Ascending aorta (tissue), 2 donors: ENCODE data around the gene FGF11. TPM values are rescaled to one million over a fixed set of nuclear protein-coding genes. Genes with fewer than 3 reads are reported as not detected.
A peak's percentile ranks its signal among the peaks of the same experiment; 100 is the strongest.

Experiments
- DNase-seq, 2 donors: peaks; one replicate each; pipeline ENCODE4 v3.0.0-alpha.2; 2019; ENCODE audit warnings: low spot score in 2 of 2
- H3K27ac ChIP-seq, 2 donors: fragments of 200-600 bp; sonication (generic); one replicate each; pipeline ENCODE4 v1.5.1; 2016 to 2017; ENCODE audit warnings: mild to moderate bottlenecking in 1 of 2
- H3K27me3 ChIP-seq: fragments of 200-600 bp; sonication (generic); one replicate; pipeline ENCODE4 v1.5.1; 2017
- H3K36me3 ChIP-seq, 2 donors: fragments of 200-600 bp; sonication (generic); one replicate each; pipeline ENCODE4 v1.5.1; 2016
- H3K4me1 ChIP-seq, 2 donors: fragments of 200-600 bp; sonication (generic); one replicate each; pipeline ENCODE4 v1.5.1; 2016 to 2017; ENCODE audit warnings: mild to moderate bottlenecking in 1 of 2
- H3K4me3 ChIP-seq, 2 donors: fragments of 200-600 bp; sonication (generic); one replicate each; pipeline ENCODE4 v1.5.1; 2016 to 2017; ENCODE audit warnings: mild to moderate bottlenecking in 1 of 2
- H3K9me3 ChIP-seq, 2 donors: fragments of 200-600 bp; sonication (generic); one replicate each; pipeline ENCODE4 v1.5.1; 2016
- CTCF ChIP-seq, 3 experiments: fragments of 200-600 bp in 2 of 3; fragments of 450-650 bp in 1 of 3; sonication (generic) in 2 of 3; IDR thresholded peaks; one replicate each; pipeline ENCODE4 v1.5.1; 2016 to 2019; ENCODE audit warnings: antibody characterized with exemption in 3 of 3, mild to moderate bottlenecking in 1 of 3, moderate library complexity in 1 of 3
- intact Hi-C: fragments of 100-400 bp; cut with DNase I; formaldehyde crosslinking; loops from one replicate; pipeline ENCODE4 v1.15.1; 2023
- total RNA-seq: library from RNA; depleted of rRNA; stranded (reverse); fragments of >200 nt; gene quantifications from one replicate; pipeline ENCODE4 v1.1.0, GENCODE V29; 2016

The FGF11 gene
- 0.32 TPM for total RNA-seq

GRCh38 chr17:7439462-7440112, at the start of gene FGF11:
Gene FGF11 (plus strand): TSS chr17:7439512. CDS start chr17:7439621, 109 bp downstream.
- TF ChIP-seq CTCF (IDR thresholded peaks at IDR 0.05): no peak
- no peak within 1 kb of the TSS for H3K27ac ChIP-seq
- intact Hi-C loops: no loop called here
- H3K27me3 ChIP-seq: peaks cover 14% of the 10 kb centered on the region
- no peak for DNase-seq
- no peaks in the 10 kb centered on the region for H3K9me3 ChIP-seq
- H3K4me3 ChIP-seq: peak within 1 kb of the TSS; percentile 51 to 69
- peaks cover 18 to 39% of the 10 kb centered on the region in 2 donors for H3K4me1 ChIP-seq
- no peaks in the 10 kb centered on the region for H3K36me3 ChIP-seq

DNA sequence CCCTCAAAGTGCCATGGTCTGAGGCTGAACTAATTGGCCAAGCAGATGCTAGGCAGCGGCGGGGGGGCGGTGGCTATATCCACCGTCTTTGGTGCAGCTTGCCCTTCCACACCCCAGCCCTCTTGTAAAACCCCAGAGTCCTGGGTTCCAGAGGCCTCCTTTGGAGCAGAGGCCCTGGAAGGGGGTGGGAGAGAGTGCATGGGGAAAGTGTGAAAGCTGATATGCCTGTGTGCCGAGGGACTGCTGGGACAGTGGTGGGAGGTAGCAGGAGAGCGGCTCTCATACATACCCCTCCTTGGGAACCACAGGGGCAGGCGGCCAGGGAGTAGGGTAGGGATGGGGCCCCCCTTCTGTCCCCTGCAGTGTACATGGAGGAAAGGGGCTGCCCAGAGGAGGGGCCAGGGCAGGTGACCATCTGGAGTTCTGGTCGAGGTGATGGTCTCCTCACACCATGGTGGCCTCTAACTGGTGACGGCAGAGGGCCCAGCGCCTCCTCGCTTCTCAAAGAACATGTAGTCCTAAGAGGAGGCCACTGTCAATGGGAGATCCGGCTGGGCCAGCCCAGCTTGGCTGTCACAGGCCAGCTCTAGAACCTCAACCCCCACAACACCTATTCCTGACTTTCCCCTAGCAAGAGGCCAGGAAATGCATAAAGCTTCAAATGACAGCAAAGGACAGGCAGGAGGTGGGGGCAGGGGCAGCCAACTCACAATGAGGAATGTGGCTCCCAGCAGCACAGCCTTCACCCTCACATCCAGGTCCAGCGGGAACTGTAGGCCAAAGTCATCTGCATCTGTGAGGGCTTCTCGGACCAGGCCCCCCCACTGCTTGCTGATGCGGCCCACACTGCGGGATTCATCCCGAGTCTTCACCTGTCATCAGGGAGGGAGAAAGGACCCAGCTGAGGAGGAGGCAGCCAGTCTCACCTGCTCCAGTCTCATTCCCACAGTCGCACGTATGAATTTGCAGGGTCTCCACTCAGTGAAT, 49.1 kb upstream of the FGF11 start:
- H3K4me3 ChIP-seq: no peak overlapping the region
- no peak for DNase-seq
- peaks cover 5 to 12% of the 10 kb centered on the region in 2 donors for H3K4me1 ChIP-seq
- no peaks in the 10 kb centered on the region for H3K9me3 ChIP-seq
- no peak overlapping the region for H3K27ac ChIP-seq
- no peaks in the 10 kb centered on the region for H3K27me3 ChIP-seq
- intact Hi-C loops: no loop called here
- TF ChIP-seq CTCF (IDR thresholded peaks at IDR 0.05): no peak
- H3K36me3 ChIP-seq: peaks cover 17 to 41% of the 10 kb centered on the region in 2 donors

- DNase-seq: no peak
- intact Hi-C loops: no loop called here
- Histone ChIP-seq H3K4me3 (no peak overlapping the region), H3K9me3 (no peaks in the 10 kb centered on the region), H3K27ac (no peak overlapping the region), H3K36me3 (peaks cover 17 to 41% of the 10 kb centered on the region in 2 donors), H3K27me3 (no peaks in the 10 kb centered on the region), H3K4me1 (peaks cover 5 to 14% of the 10 kb centered on the region in 2 donors)
- TF ChIP-seq CTCF (IDR thresholded peaks at IDR 0.05): no peak
These were observed 48.0 kb upstream of the FGF11 start for GRCh38 chr17:7391307-7391706.

DNA sequence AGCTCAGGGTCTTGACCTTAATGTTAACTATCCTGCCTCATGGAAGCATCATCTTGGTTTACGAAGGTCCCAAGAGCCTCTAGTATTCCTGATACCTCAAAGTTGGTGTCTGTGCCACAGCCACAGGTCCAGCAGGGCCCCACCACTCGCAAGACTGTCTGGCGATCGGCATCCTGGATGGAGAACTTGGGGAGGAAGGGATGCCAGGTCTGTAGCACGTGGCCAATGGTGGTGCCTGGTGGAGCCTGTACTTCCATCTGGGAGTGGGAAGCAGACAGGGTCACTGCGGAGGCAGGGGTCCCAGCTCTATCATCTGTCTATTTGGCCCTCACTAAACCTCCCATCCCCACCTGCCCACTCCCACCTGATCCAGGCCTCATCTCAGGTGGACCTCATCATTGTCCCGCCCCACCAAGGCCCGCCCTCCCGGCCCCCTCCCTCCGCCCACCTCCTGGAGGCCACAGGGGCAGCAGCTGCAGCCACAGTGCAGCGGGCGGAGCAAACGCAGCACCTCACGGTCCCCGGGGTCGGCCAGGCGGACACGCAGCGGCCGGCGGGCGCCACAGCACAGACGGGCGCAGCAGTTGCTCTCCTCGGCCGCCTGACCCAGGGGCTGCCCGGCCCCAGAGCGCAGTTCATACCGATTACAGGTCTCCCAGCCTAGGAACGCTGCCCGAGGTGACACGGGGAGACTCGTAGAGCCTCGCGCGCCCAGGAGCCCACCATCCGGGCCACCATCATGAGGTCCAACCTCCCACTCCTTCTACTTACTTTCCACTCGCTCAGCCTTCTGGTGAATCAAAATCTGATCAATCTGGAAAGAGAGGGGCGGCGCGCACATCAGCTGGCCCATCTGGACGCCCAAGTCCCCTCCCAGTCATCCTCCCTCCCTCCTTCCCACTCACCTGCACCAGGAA, 46.4 kb upstream of the FGF11 start:
- H3K4me1 ChIP-seq: peaks cover 5 to 14% of the 10 kb centered on the region in 2 donors
- intact Hi-C loops: no loop called here
- no peaks in the 10 kb centered on the region for H3K27me3 ChIP-seq
- H3K27ac ChIP-seq: peak overlapping the region; percentile 0 to 91
- H3K36me3 ChIP-seq: peaks cover 17 to 41% of the 10 kb centered on the region in 2 donors
- no peak for TF ChIP-seq CTCF (IDR thresholded peaks at IDR 0.05)
- DNase-seq: no peak
- H3K9me3 ChIP-seq: no peaks in the 10 kb centered on the region
- H3K4me3 ChIP-seq: peak overlapping the region; percentile 78 to 85
